HG02798 (cell line): ENCODE data around the gene C16orf54.
"Not testable (repeated sequence)": the region's sequence is repeated elsewhere in the genome, so short reads cannot be mapped to it uniquely, and the experiment has no call there.

Experiments used
- ATAC-seq: cut with Tn5 transposase; IDR thresholded peaks from one replicate; pipeline ENCODE4 v1.9.1; 2021; ENCODE audit warnings: mild to moderate bottlenecking; ENCODE audit not compliant: unreplicated experiment, poor library complexity

C16orf54 gene, protein sequence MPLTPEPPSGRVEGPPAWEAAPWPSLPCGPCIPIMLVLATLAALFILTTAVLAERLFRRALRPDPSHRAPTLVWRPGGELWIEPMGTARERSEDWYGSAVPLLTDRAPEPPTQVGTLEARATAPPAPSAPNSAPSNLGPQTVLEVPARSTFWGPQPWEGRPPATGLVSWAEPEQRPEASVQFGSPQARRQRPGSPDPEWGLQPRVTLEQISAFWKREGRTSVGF

GRCh38 chr16:29745853-29746345 is at the start of gene C16orf54:
TSS of gene C16orf54 (minus strand) at chr16:29745990. CDS start at chr16:29744951, 1,039 bp downstream.
- ATAC-seq = peak; percentile 86

- ATAC-seq = no peak
Measured at GRCh38 chr16:29794231-29794710, 48.5 kb upstream of the C16orf54 start.

DNA sequence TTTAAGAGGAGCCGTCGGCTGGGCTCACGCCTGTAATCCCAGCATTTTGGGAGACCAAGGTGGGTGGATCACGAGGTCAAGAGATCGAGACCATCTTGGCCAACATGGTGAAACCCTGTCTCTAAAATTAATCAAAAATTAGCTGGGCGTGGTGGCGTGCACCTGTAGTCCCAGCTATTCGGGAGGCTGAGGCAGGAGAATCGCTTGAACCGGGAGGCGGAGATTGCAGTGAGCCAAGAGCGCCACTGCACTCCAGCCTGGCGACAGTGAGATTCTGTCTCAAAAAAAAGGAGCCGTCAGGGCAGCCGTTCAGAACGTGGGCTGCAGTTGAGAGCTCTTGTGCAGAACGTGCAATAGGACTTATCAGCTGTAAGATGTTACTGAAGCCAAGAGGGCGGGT is 47.4 kb upstream of the C16orf54 start:
- not testable (repeated sequence) for ATAC-seq

DNA sequence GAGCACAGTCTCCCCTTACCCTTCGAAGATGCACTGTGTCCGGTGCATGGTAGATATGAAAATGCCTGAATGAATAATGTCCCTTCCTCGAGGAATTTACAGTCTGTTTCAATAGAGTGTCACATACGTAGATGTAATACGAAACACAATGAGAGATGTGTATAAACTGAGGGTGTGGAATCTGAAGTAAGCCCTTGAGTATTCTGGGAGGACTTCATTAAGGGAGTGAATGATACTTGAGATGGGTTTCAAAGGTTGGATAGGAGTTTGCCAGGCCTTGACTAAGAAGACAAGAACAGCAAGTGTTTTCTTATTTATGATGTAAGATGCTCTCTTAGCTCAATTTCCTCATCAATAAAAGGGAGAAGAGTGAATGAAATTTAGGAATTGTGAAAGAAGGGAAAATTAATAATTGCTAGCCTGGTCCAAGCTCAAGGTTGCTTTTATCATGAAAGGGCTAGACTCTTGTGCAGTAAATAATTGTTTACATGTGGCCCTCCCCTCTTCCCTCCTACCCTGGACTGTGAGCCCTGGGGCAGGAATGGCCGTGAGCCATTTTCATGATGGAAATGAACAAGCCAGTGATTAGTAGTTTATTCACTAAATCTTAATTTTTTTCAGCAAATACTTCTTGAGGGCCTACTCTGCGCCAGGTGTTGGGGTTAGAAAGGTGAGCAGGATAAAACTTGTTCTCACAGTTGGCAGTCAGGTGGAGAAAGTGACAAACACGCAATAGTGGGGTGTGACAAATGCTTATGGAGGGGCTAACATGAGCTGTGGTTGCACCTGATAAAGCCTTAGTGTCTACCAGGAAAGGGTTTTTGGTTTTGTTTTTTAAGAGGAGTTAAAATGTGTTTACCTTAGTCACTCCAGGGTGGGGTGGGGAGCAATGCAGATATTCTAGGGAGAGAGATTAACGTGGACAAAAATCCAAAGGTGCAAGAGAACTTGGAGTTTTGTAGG is 46.3 kb upstream of the C16orf54 start:
- ATAC-seq = no peak

- no peak for ATAC-seq
Measured at GRCh38 chr16:29790949-29791844, 45.4 kb upstream of the C16orf54 start.

GRCh38 chr16:29790183-29790948 is 44.6 kb upstream of the C16orf54 start, which contains the start of gene KIF22:
TSS of gene KIF22 (plus strand) at chr16:29790751. CDS start at chr16:29790760, 9 bp downstream.
- peak; percentile 96 for ATAC-seq

DNA sequence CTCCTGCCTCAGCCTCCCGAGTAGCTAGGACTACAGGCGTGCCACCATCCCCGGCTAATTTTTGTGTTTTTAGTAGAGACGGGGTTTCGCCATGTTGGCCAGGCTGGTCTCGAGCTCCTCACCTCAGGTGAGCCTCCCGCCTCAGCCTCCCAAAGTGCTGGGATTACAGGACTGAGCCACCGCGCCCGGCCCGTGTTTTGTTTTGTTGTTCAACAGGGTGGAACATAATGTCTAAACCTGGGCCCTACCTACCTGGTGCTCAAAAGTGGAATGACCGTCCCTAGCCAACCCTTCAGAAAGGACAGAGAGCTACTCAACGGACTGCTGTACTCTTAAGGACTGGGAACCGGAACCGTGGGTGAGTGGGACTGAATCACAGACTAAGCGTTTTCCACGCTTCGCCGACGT is 44.0 kb upstream of the C16orf54 start:
- ATAC-seq = no peak

- not testable (repeated sequence) for ATAC-seq
Measured at GRCh38 chr16:29787155-29787554, 41.4 kb upstream of the C16orf54 start.

DNA sequence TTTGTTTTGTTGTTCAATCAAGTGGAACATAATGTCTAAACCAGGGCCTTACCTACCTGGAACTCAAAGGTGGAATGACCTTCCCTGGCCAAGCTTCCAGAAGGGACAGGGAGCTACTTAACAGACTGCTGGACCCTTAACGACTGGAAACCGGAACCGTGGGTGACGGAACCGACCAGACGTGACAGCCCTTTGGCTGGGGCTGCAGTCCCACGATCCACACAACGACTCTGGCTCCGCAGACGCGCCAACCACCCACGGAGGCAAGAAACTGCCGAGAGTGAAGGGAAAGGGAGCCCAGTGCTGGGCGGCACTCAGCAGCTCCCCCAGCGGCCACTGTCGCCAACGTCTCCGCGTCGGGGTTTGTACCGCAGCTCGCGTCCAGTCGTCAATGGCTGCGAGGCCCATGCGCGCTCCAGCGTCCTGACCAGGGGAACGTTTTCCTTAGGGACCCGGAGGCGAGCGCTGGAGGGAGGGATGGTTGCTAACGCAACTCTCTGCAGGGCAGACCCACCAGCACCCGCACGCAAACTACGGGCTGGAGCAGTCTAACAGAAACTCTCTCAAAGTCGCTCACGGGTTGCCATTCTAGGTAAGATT is 39.2 kb upstream of the C16orf54 start:
- no peak for ATAC-seq

DNA sequence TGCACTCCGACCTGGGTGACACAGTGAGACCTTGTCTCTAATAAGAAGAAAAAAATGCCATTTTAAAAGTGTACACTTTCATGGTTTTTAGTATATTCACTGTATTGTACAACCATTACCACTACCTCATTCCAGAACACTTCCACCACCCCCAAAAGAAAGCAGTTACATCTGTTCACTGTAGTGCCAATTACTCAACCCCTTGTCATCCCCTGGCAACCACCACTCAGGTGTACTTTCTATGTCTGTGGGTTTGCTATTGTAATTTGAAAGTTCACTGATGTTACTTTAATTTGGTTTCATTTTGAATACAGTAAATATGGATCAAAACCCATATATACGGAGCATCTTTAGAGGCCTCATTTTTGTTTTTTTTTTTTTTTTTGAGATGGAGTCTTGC is 38.4 kb upstream of the C16orf54 start:
- no peak for ATAC-seq

GRCh38 chr16:29783094-29783953 is 37.5 kb upstream of the C16orf54 start:
- ATAC-seq = not testable (repeated sequence)

DNA sequence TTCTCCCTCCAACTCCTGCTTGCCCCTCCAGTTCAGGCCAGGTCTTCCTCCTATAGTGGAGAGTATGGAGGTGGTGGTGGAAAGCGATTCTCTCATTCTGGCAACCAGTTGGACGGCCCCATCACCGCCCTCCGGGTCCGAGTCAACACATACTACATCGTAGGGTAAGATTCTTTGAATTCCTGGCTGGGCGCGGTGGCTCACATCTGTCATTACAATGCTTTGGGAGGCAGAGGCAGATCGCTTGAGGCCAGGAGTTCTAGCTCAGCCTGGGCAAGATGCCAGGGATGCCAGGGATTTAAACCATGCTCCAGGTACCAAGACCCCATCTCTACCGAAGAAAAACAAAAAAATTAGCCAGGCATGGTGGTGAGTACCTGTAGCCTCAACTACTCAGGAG is 33.7 kb upstream of the C16orf54 start:
- ATAC-seq = no peak

DNA sequence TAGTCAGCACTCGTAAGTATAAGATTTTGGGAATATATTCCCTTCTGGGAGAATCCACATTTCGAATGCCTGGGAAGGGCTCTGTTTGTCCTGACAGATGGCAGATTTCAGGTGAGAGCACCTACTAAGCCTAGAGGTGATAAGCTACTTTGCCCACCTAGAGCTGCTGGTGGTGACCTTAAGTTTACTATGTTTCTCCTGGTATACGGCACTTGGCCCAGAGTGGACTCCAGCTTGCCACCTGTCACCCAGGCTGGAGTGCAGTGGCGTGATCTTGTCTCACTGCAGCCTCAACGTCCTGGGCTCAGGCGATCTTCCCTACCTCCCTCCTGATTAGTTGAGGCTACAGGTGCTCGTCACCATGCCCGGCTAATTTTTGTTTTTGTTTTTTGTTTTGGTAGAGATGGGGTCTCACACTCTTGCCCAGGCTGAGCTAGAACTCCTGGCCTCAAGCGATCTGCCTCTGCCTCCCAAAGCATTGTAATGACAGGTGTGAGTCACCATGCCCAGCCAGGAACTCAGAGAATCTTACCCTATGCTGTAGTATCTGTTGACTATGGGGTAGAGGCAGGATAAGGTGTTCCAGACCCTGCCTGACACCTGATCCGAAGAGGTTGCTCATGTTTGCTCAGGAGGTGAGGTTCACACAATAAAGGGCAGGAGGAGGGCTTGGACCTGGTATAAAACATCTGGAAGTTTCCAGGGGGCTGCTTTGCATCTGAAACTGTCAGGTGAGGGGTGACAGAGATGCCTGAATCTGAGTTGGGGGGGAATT is 32.0 kb upstream of the C16orf54 start, which contains the start of gene ZG16:
Gene ZG16, plus strand, starts transcription at position 681 of the 775 bp plus-strand sequence. CDS start 1,011 bp downstream, outside the sequence.
- ATAC-seq = no peak

- no peak for ATAC-seq
Measured at GRCh38 chr16:29775742-29776408, 30.1 kb upstream of the C16orf54 start.

- ATAC-seq = no peak
Measured at GRCh38 chr16:29774730-29775129, 28.9 kb upstream of the C16orf54 start.

- not testable (repeated sequence) for ATAC-seq
Measured at GRCh38 chr16:29772330-29772729, 26.5 kb upstream of the C16orf54 start.
